GM23338 (cell line): Measurements from ENCODE around the gene PGF. TPM values are rescaled to one million over a fixed set of nuclear protein-coding genes. Genes with fewer than 3 reads are reported as not detected.

Experiments
- ATAC-seq: fragments of 200-7000 bp; cut with Tn5 transposase; 3 replicates; pipeline ENCODE4 v1.9.1; 2020
- DNase-seq: peaks from one replicate; pipeline ENCODE4 v3.0.0-alpha.2; 2015; ENCODE audit warnings: low spot score
- H2AFZ ChIP-seq: fragments of 200-600 bp; sonication (generic); 2 replicates; pipeline ENCODE4 v1.8.0; 2016; ENCODE audit warnings: antibody characterized with exemption, mild to moderate bottlenecking, moderate library complexity
- H3F3A ChIP-seq: fragments of 200-600 bp; sonication (generic); replicated peaks from 2 replicates; pipeline ENCODE4 v1.8.0; 2017; ENCODE audit warnings: antibody characterized with exemption, mixed run types, low read depth
- H3K27ac ChIP-seq: fragments of 200-600 bp; sonication (generic); 2 replicates; pipeline ENCODE4 v1.6.1; 2016; ENCODE audit warnings: low read depth
- H3K27me3 ChIP-seq: fragments of 200-600 bp; sonication (generic); 2 replicates; pipeline ENCODE4 v1.8.0; 2016; ENCODE audit warnings: mild to moderate bottlenecking, mixed run types, moderate library complexity; ENCODE audit not compliant: insufficient read depth
- H3K36me3 ChIP-seq: fragments of 200-600 bp; sonication (generic); 2 replicates; pipeline ENCODE4 v1.8.0; 2016; ENCODE audit warnings: mild to moderate bottlenecking; ENCODE audit not compliant: insufficient read depth
- H3K4me1 ChIP-seq: fragments of 200-600 bp; sonication (generic); 2 replicates; pipeline ENCODE4 v1.8.0; 2016; ENCODE audit warnings: mild to moderate bottlenecking, moderate library complexity; ENCODE audit not compliant: insufficient read depth
- H3K4me2 ChIP-seq: fragments of 200-600 bp; sonication (generic); 2 replicates; pipeline ENCODE4 v1.7.1; 2017; ENCODE audit warnings: mixed run types
- H3K4me3 ChIP-seq: fragments of 200-600 bp; sonication (generic); 2 replicates; pipeline ENCODE4 v1.6.1; 2016; ENCODE audit warnings: mixed run types
- H3K79me2 ChIP-seq: fragments of 200-600 bp; sonication (generic); replicated peaks from 2 replicates; pipeline ENCODE4 v1.8.0; 2017; ENCODE audit warnings: mild to moderate bottlenecking; ENCODE audit not compliant: insufficient read depth
- H3K9me2 ChIP-seq: fragments of 200-600 bp; sonication (generic); 2 replicates; pipeline ENCODE4 v1.8.0; 2017; ENCODE audit not compliant: insufficient read depth
- H4K20me1 ChIP-seq: fragments of 200-600 bp; sonication (generic); replicated peaks from 2 replicates; pipeline ENCODE4 v1.8.0; 2017; ENCODE audit warnings: mild to moderate bottlenecking; ENCODE audit not compliant: insufficient read depth
- H3K27ac Mint-ChIP-seq: 2 replicates; pipeline ENCODE4 v1.8.0; 2020; ENCODE audit warnings: inconsistent platforms, mild to moderate bottlenecking, moderate library complexity, mixed read lengths
- H3K27me3 Mint-ChIP-seq: 3 replicates; pipeline ENCODE4 v1.8.0; 2022; ENCODE audit warnings: low read depth, mild to moderate bottlenecking, moderate library complexity, mixed read lengths, inconsistent platforms; ENCODE audit not compliant: insufficient read depth, poor library complexity
- H3K36me3 Mint-ChIP-seq: 3 replicates; pipeline ENCODE4 v1.8.0; 2021; ENCODE audit warnings: low read depth, mild to moderate bottlenecking, inconsistent platforms, moderate library complexity, mixed read lengths
- H3K4me1 Mint-ChIP-seq: 3 replicates; pipeline ENCODE4 v1.8.0; 2020; ENCODE audit warnings: mild to moderate bottlenecking, inconsistent platforms, mixed read lengths
- H3K4me3 Mint-ChIP-seq: 3 replicates; pipeline ENCODE4 v1.8.0; 2021; ENCODE audit warnings: moderate library complexity, mild to moderate bottlenecking, inconsistent platforms, mixed read lengths
- H3K9me3 Mint-ChIP-seq: 3 replicates; pipeline ENCODE4 v1.8.0; 2020; ENCODE audit warnings: moderate library complexity, mild to moderate bottlenecking, inconsistent platforms, mixed read lengths
- CREB1 ChIP-seq: fragments of 250-450 bp; sonication (Bioruptor Pico); IDR thresholded peaks from 2 replicates; pipeline ENCODE4 v1.5.0; 2020; ENCODE audit warnings: low read depth, mild to moderate bottlenecking, moderate library complexity
- EZH2 ChIP-seq: fragments of 200-600 bp; sonication (generic); IDR thresholded peaks from one replicate; pipeline ENCODE4 v1.8.0; 2017; ENCODE audit warnings: antibody characterized with exemption, mild to moderate bottlenecking, low read depth; ENCODE audit not compliant: unreplicated experiment
- EZH2phosphoT487 ChIP-seq: fragments of 200-600 bp; sonication (generic); IDR thresholded peaks from one replicate; pipeline ENCODE4 v1.8.1; 2018; ENCODE audit warnings: antibody characterized with exemption; ENCODE audit not compliant: unreplicated experiment
- JUNB ChIP-seq: IDR thresholded peaks from one replicate; pipeline ENCODE4 v1.6.1; 2016; ENCODE audit warnings: antibody characterized with exemption; ENCODE audit not compliant: unreplicated experiment
- NANOG ChIP-seq: IDR thresholded peaks from 2 replicates; pipeline ENCODE4 v1.6.1; 2016; ENCODE audit warnings: antibody characterized with exemption, borderline replicate concordance
- POLR2AphosphoS5 ChIP-seq: IDR thresholded peaks from 2 replicates; pipeline ENCODE4 v1.6.1; 2016; ENCODE audit warnings: antibody characterized with exemption, low read depth
- STAT1 ChIP-seq: IDR thresholded peaks from one replicate; pipeline ENCODE4 v1.6.1; 2016; ENCODE audit warnings: antibody characterized with exemption; ENCODE audit not compliant: unreplicated experiment
- ZNF114 ChIP-seq: fragments of 250-450 bp; sonication (Bioruptor Pico); IDR thresholded peaks from 2 replicates; pipeline ENCODE4 v1.5.0; 2020; ENCODE audit warnings: mild to moderate bottlenecking, moderate library complexity
- ZNF331 ChIP-seq: fragments of 250-450 bp; sonication (Bioruptor Pico); IDR thresholded peaks from 2 replicates; pipeline ENCODE4 v1.5.0; 2020; ENCODE audit warnings: low read depth, mild to moderate bottlenecking, moderate library complexity
- polyA plus RNA-seq: library from polyadenylated mRNA; unstranded; fragments of >200 nt; fragmentation: Nextera tagmentation; extraction: Ambion mirVana; gene quantifications from 2 replicates; pipeline ENCODE4 v1.2.1, GENCODE V29; 2016
- total RNA-seq: library from RNA; depleted of rRNA; stranded (reverse); fragments of >200 nt; shearing (Covaris generic); gene quantifications from 2 replicates; pipeline ENCODE4 v1.2.3, GENCODE V29; 2014
- TF ChIP-seq, protein P1 (sequence below): fragments of 250-450 bp; sonication (Bioruptor Pico); IDR thresholded peaks from 2 replicates; pipeline ENCODE4 v1.5.0; 2020; ENCODE audit warnings: mild to moderate bottlenecking, moderate library complexity
- TF ChIP-seq, protein P2 (sequence below), 2 experiments: fragments of 200-600 bp in 1 of 2; sonication (generic) in 1 of 2; conservative IDR thresholded peaks; 2 replicates each; pipeline versions ENCODE4 v1.5.1 to v1.6.1; 2016 to 2017; ENCODE audit warnings: antibody characterized with exemption in 2 of 2, low read depth in 2 of 2, mild to moderate bottlenecking in 2 of 2, moderate library complexity in 1 of 2
- TF ChIP-seq, protein P3 (sequence below): IDR thresholded peaks from one replicate; pipeline ENCODE4 v1.6.1; 2018; ENCODE audit warnings: antibody characterized with exemption; ENCODE audit not compliant: unreplicated experiment
- TF ChIP-seq, protein P4 (sequence below): IDR thresholded peaks from 2 replicates; pipeline ENCODE4 v1.6.1; 2016; ENCODE audit warnings: antibody characterized with exemption

PGF gene
- total and polyA plus RNA-seq, 2 experiments from 2014 or later = 2.9 to 6.3 TPM

DNA sequence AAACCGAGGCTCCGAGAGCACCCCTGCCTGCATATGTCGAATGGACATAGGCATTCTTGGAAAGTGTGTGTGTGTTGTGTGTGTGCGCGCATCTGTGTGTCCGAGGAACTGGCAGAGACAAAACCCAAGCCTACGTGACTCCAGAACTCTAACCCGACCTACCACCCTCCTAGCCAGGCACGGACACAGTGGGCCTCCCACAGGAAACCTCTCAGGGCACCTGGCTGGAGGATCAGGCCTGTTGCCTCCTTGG is 556 bp upstream of the PGF start:
- H3K27ac ChIP-seq = no peak overlapping the region
- H3K4me3 Mint-ChIP-seq = peak overlapping the region; percentile 29
- H2AFZ ChIP-seq = peak overlapping the region; percentile 96
- no peaks in the 10 kb centered on the region for H3K9me3 Mint-ChIP-seq
- H3K4me3 ChIP-seq = peak overlapping the region; percentile 76
- ATAC-seq (no peak), DNase-seq (no peak)
- H3K4me1 ChIP-seq = peaks cover 8% of the 10 kb centered on the region
- no peaks in the 10 kb centered on the region for H3K36me3 ChIP-seq
- peak overlapping the region; percentile 95 for H3K4me2 ChIP-seq
- TF ChIP-seq EZH2phosphoT487 = no peak
- no peak for TF ChIP-seq ZNF331 (CRISPR knock-in tag)
- TF ChIP-seq JUNB = no peak
- no peak for TF ChIP-seq STAT1
- TF ChIP-seq, protein P1, sequence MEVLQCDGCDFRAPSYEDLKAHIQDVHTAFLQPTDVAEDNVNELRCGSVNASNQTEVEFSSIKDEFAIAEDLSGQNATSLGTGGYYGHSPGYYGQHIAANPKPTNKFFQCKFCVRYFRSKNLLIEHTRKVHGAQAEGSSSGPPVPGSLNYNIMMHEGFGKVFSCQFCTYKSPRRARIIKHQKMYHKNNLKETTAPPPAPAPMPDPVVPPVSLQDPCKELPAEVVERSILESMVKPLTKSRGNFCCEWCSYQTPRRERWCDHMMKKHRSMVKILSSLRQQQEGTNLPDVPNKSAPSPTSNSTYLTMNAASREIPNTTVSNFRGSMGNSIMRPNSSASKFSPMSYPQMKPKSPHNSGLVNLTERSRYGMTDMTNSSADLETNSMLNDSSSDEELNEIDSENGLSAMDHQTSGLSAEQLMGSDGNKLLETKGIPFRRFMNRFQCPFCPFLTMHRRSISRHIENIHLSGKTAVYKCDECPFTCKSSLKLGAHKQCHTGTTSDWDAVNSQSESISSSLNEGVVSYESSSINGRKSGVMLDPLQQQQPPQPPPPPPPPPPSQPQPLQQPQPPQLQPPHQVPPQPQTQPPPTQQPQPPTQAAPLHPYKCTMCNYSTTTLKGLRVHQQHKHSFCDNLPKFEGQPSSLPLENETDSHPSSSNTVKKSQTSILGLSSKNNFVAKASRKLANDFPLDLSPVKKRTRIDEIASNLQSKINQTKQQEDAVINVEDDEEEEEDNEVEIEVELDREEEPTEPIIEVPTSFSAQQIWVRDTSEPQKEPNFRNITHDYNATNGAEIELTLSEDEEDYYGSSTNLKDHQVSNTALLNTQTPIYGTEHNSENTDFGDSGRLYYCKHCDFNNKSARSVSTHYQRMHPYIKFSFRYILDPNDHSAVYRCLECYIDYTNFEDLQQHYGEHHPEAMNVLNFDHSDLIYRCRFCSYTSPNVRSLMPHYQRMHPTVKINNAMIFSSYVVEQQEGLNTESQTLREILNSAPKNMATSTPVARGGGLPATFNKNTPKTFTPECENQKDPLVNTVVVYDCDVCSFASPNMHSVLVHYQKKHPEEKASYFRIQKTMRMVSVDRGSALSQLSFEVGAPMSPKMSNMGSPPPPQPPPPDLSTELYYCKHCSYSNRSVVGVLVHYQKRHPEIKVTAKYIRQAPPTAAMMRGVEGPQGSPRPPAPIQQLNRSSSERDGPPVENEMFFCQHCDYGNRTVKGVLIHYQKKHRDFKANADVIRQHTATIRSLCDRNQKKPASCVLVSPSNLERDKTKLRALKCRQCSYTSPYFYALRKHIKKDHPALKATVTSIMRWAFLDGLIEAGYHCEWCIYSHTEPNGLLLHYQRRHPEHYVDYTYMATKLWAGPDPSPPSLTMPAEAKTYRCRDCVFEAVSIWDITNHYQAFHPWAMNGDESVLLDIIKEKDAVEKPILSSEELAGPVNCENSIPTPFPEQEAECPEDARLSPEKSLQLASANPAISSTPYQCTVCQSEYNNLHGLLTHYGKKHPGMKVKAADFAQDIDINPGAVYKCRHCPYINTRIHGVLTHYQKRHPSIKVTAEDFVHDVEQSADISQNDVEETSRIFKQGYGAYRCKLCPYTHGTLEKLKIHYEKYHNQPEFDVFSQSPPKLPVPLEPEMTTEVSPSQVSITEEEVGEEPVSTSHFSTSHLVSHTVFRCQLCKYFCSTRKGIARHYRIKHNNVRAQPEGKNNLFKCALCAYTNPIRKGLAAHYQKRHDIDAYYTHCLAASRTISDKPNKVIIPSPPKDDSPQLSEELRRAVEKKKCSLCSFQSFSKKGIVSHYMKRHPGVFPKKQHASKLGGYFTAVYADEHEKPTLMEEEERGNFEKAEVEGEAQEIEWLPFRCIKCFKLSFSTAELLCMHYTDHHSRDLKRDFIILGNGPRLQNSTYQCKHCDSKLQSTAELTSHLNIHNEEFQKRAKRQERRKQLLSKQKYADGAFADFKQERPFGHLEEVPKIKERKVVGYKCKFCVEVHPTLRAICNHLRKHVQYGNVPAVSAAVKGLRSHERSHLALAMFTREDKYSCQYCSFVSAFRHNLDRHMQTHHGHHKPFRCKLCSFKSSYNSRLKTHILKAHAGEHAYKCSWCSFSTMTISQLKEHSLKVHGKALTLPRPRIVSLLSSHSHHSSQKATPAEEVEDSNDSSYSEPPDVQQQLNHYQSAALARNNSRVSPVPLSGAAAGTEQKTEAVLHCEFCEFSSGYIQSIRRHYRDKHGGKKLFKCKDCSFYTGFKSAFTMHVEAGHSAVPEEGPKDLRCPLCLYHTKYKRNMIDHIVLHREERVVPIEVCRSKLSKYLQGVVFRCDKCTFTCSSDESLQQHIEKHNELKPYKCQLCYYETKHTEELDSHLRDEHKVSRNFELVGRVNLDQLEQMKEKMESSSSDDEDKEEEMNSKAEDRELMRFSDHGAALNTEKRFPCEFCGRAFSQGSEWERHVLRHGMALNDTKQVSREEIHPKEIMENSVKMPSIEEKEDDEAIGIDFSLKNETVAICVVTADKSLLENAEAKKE (CRISPR knock-in tag) = no peak
- no peak for TF ChIP-seq EZH2
- TF ChIP-seq CREB1 (CRISPR knock-in tag) = no peak
- TF ChIP-seq, protein P2, sequence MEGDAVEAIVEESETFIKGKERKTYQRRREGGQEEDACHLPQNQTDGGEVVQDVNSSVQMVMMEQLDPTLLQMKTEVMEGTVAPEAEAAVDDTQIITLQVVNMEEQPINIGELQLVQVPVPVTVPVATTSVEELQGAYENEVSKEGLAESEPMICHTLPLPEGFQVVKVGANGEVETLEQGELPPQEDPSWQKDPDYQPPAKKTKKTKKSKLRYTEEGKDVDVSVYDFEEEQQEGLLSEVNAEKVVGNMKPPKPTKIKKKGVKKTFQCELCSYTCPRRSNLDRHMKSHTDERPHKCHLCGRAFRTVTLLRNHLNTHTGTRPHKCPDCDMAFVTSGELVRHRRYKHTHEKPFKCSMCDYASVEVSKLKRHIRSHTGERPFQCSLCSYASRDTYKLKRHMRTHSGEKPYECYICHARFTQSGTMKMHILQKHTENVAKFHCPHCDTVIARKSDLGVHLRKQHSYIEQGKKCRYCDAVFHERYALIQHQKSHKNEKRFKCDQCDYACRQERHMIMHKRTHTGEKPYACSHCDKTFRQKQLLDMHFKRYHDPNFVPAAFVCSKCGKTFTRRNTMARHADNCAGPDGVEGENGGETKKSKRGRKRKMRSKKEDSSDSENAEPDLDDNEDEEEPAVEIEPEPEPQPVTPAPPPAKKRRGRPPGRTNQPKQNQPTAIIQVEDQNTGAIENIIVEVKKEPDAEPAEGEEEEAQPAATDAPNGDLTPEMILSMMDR (conservative IDR thresholded peaks at IDR 0.05; ENCODE audit: low read depth in 2 of 2) = no peak
- no peak for TF ChIP-seq ZNF114 (CRISPR knock-in tag)
- TF ChIP-seq, protein P3, sequence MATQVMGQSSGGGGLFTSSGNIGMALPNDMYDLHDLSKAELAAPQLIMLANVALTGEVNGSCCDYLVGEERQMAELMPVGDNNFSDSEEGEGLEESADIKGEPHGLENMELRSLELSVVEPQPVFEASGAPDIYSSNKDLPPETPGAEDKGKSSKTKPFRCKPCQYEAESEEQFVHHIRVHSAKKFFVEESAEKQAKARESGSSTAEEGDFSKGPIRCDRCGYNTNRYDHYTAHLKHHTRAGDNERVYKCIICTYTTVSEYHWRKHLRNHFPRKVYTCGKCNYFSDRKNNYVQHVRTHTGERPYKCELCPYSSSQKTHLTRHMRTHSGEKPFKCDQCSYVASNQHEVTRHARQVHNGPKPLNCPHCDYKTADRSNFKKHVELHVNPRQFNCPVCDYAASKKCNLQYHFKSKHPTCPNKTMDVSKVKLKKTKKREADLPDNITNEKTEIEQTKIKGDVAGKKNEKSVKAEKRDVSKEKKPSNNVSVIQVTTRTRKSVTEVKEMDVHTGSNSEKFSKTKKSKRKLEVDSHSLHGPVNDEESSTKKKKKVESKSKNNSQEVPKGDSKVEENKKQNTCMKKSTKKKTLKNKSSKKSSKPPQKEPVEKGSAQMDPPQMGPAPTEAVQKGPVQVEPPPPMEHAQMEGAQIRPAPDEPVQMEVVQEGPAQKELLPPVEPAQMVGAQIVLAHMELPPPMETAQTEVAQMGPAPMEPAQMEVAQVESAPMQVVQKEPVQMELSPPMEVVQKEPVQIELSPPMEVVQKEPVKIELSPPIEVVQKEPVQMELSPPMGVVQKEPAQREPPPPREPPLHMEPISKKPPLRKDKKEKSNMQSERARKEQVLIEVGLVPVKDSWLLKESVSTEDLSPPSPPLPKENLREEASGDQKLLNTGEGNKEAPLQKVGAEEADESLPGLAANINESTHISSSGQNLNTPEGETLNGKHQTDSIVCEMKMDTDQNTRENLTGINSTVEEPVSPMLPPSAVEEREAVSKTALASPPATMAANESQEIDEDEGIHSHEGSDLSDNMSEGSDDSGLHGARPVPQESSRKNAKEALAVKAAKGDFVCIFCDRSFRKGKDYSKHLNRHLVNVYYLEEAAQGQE = no peak
- TF ChIP-seq NANOG = no peak
- TF ChIP-seq, protein P4, sequence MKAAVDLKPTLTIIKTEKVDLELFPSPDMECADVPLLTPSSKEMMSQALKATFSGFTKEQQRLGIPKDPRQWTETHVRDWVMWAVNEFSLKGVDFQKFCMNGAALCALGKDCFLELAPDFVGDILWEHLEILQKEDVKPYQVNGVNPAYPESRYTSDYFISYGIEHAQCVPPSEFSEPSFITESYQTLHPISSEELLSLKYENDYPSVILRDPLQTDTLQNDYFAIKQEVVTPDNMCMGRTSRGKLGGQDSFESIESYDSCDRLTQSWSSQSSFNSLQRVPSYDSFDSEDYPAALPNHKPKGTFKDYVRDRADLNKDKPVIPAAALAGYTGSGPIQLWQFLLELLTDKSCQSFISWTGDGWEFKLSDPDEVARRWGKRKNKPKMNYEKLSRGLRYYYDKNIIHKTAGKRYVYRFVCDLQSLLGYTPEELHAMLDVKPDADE = no peak
- TF ChIP-seq POLR2AphosphoS5 = no peak
- H3K9me2 ChIP-seq = no peaks in the 10 kb centered on the region
- peaks cover 12% of the 10 kb centered on the region; the same call in 1 of the 2 replicates for H3K27me3 ChIP-seq
- H3K36me3 Mint-ChIP-seq = no peaks in the 10 kb centered on the region
- peaks cover 13% of the 10 kb centered on the region for H3K27me3 Mint-ChIP-seq
- no peaks in the 10 kb centered on the region for H4K20me1 ChIP-seq
- no peak overlapping the region for H3K27ac Mint-ChIP-seq
- H3F3A ChIP-seq = no peaks in the 10 kb centered on the region; the same call in 1 of the 2 replicates
- peaks cover 13% of the 10 kb centered on the region; the same call in 2 of the 3 replicates for H3K4me1 Mint-ChIP-seq
- no peaks in the 10 kb centered on the region for H3K79me2 ChIP-seq
